ENCODE measurements around the gene NUP35.
"Not testable (repeated sequence)": the region's sequence is repeated elsewhere in the genome, so short reads cannot be mapped to it uniquely, and the experiment has no call there.

Gene NUP35

GRCh38 chr2:183125659-183126341 is 1.6 kb downstream of the NUP35 start:
- no peak for DNase-seq (ENCODE audit: low read depth)
- no peak overlapping the region for H3K4me3 ChIP-seq (ENCODE audit: low read depth, low read length)

DNA sequence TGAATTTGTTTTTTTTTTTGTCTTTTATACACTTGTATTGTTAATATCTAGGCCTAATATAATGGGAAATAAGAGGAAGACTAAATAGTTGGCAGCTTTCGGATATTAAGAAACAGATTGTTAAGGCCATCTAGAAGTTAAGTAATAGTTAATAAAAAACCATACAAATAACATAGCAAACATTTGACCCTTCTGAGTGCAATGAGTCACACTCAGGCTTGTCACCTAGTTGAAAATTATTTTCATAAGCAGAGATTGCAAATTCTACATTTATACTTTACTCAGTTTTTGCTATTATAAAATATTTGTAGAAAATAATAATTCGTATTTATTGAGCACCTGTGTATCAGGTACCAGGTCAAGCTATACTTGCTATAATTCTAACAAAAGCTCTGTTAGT is 2.4 kb downstream of the NUP35 start:
- no peak overlapping the region for H3K4me3 ChIP-seq (ENCODE audit: low read depth, low read length)
- DNase-seq (ENCODE audit: low read depth) = no peak

- H3K4me3 ChIP-seq (ENCODE audit: low read depth, low read length) = no peak overlapping the region
- no peak for DNase-seq (ENCODE audit: low read depth)
Observed at GRCh38 chr2:183134016-183134415, 9.8 kb downstream of the NUP35 start.

DNA sequence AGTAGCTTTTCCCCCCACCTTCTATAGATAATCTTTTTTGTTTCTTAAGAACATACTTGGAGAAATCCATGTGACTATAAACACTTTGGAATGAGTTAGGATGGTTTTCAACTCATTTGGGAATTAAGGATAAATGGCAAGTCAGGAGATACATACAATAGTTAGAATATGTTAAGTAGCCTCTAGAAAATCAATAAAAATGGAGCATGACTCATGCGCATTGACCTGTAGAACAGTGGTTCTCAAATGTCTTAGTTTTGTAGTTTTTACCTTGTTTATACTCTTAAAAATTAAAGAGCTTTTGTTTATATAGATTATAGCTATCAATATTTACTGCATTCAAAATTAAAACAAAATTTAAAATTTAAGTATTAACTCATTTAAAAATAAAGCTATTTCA is 24.7 kb downstream of the NUP35 start:
- DNase-seq (ENCODE audit: low read depth) = peak; percentile 16
- no peak overlapping the region for H3K4me3 ChIP-seq (ENCODE audit: low read depth, low read length)

DNA sequence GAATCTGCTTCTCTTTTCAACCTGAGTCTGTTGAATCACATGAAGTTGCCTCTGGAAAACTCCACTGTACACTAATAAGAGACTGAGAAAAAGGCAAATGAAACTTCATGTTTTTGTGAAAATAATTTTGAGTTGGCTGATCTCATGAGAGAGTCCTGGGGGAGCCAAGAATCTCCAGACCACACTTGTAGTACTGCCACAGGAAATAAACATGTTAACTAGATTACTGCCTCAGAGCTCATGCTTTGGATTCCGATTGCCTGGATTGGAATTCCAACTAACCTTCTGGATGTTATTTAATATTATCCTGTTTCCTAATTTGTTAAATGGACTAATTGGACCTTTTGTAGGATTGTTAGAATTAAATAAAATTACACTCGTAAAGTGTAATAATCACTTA is 25.2 kb downstream of the NUP35 start:
- peak; percentile 17 for DNase-seq (ENCODE audit: low read depth)
- no peak overlapping the region for H3K4me3 ChIP-seq (ENCODE audit: low read depth, low read length)

GRCh38 chr2:183152280-183152679 is 28.0 kb downstream of the NUP35 start:
- DNase-seq (ENCODE audit: low read depth); H3K4me3 ChIP-seq (ENCODE audit: low read depth, low read length): not testable (repeated sequence)

- H3K4me3 ChIP-seq (ENCODE audit: low read depth, low read length) = no peak overlapping the region
- no peak for DNase-seq (ENCODE audit: low read depth)
Observed at GRCh38 chr2:183153967-183154366, 29.7 kb downstream of the NUP35 start.

DNA sequence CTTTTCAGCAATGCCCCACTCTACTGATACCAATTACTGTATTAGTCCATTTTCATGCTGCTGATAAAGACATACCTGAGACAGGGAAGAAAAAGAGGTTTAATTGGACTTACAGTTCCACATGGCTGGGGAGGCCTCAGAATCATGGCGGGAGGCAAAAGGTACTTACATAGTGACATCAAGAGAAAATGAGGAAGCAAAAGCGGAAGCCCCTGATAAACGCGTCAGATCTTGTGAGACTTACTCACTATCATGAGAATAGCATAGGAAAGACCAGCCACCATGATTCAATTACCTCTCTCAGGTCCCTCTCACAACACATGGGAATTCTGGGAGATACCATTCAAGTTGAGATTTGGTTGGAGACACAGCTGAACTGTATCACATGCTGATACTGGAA is 30.5 kb downstream of the NUP35 start:
- DNase-seq (ENCODE audit: low read depth); H3K4me3 ChIP-seq (ENCODE audit: low read depth, low read length): not testable (repeated sequence)

- H3K4me3 ChIP-seq (ENCODE audit: low read depth, low read length) = no peak overlapping the region
- no peak for DNase-seq (ENCODE audit: low read depth)
Observed at GRCh38 chr2:183157131-183157530, 32.9 kb downstream of the NUP35 start.

GRCh38 chr2:183162362-183162761 is 38.1 kb downstream of the NUP35 start:
- H3K4me3 ChIP-seq (ENCODE audit: low read depth, low read length) = no peak overlapping the region
- peak; percentile 31 for DNase-seq (ENCODE audit: low read depth)

DNA sequence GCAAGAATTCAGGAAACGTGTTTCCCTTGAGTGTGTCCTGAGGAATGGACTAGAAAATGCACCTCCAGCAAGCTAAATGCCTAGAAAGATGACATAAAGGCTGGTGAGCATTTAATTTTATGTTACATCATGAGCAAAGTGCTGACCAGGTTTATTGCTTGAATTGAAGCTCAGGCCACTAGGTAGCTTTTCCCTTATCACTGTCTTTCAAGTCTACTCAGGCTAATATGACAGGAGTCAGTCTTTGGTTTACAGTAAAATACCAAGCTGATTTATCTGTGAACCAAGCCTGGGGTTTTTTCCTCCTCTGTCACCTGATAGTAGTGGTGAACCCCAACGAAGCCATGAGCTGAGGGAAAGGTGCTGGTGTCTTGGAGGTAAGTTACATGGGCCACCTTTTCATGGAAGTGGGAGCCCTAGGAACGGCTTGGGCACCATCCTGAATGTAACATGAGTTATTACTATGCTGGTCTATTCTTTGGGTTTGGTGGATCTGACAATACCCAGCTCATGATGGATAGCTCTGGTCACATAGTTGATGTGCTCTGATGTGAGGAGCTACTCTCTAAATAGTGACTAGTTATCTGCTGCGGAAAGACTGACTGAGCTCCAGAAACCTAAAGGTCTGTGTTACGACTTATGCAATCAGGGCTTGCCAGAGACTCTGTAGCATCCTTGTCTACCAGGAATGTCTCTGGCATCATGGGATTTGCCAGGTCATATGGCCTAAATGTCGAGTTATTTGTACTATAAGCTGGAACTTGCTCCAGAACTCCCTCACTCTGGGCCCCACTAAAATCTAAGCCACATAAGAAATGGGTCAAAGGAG is 39.8 kb downstream of the NUP35 start:
- DNase-seq (ENCODE audit: low read depth) = no peak
- H3K4me3 ChIP-seq (ENCODE audit: low read depth, low read length) = no peak overlapping the region

DNA sequence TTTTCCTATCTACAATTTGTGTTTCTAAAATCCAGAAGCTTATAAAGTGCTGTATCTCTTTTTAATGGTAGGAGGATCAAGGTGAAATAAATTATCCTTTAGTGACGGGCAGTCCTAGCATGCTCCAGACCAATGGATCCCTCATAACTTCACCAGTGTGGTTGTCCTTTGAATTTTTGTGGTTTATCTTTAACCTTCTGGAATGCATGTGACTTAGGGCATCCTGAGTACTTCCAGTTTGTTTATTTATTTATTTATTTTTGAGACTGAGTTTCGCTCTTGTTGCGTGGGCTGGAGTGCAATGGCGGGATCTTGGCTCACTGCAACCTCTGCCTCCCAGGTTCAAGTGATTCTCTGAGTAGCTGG is 40.4 kb downstream of the NUP35 start:
- no peak overlapping the region for H3K4me3 ChIP-seq (ENCODE audit: low read depth, low read length)
- no peak for DNase-seq (ENCODE audit: low read depth)

GRCh38 chr2:183166210-183166609 is 42.0 kb downstream of the NUP35 start:
- no peak for DNase-seq (ENCODE audit: low read depth)
- H3K4me3 ChIP-seq (ENCODE audit: low read depth, low read length) = no peak overlapping the region

- DNase-seq (ENCODE audit: low read depth); H3K4me3 ChIP-seq (ENCODE audit: low read depth, low read length): not testable (repeated sequence)
Observed at GRCh38 chr2:183166976-183167375, 42.7 kb downstream of the NUP35 start.

GRCh38 chr2:183172220-183172887 is 48.1 kb downstream of the NUP35 start:
- DNase-seq (ENCODE audit: low read depth) = no peak

DNA sequence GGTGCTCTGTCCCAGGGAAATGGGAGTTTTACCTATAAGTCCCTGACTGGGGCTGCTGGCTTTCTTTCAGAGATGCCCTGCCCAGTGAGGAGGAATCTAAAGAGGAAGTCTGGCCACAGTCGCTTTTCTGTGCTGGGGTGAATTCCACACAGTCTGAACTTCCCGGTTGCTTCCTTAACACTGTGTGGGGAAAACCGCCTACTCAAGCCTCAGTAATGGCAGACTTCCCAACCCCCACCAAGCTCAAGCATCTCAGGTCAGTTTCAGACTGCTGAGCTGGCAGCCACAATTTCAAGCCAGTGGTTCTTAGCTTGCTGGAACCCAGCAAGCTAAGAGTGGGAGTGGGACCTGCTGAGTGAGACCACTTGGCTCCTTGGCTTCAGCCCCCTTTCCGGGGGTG is 54.9 kb downstream of the NUP35 start:
- no peak overlapping the region for H3K4me3 ChIP-seq (ENCODE audit: low read depth, low read length)
- DNase-seq (ENCODE audit: low read depth) = no peak

More at GRCh38 chr2:183172220-183172887, 48.1 kb downstream of the NUP35 start:
- no peak overlapping the region for H3K4me3 ChIP-seq (ENCODE audit: low read depth, low read length)

GRCh38 chr2:183185534-183185933 is 61.3 kb downstream of the NUP35 start:
- H3K4me3 ChIP-seq (ENCODE audit: low read depth, low read length) = no peak overlapping the region
- no peak for DNase-seq (ENCODE audit: low read depth)

DNA sequence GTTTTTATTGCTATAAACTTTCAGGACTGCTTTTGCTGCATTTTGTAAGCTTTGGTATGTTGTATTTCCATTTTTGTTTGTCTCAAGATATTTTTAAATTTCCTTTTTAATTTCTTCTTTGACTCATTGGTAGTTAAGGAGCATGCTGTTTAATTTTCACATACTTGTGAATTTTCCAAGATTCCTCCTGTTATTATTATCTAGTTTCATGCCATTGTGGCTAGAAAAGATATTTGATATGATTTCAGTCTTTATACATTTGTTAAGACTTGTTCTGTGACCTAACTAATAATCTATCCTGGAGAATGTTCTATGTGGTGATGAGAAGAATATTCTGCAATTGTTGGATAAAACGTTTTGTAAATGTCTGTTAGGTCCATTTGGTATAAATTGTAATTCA is 62.1 kb downstream of the NUP35 start:
- no peak for DNase-seq (ENCODE audit: low read depth)

GRCh38 chr2:183186766-183187165 is 62.5 kb downstream of the NUP35 start:
- no peak overlapping the region for H3K4me3 ChIP-seq (ENCODE audit: low read depth, low read length)
- no peak for DNase-seq (ENCODE audit: low read depth)

More for the DNA sequence above, 62.1 kb downstream of the NUP35 start:
- no peak overlapping the region for H3K4me3 ChIP-seq (ENCODE audit: low read depth, low read length)

- H3K4me3 ChIP-seq (ENCODE audit: low read depth, low read length) = no peak overlapping the region
- DNase-seq (ENCODE audit: low read depth) = no peak
Observed at GRCh38 chr2:183192343-183192742, 68.1 kb downstream of the NUP35 start.

All from skeletal muscle cell (primary cell).